ENCODE data around the gene RASA1.

Gene RASA1

GRCh38 chr5:87361536-87362213 is 94.0 kb downstream of the RASA1 start:
- peak; percentile 13 to 83 for DNase-seq

GRCh38 chr5:87367243-87367642 is 99.6 kb downstream of the RASA1 start:
- no peak for DNase-seq

GRCh38 chr5:87368601-87369000 is 100.9 kb downstream of the RASA1 start:
- no peak for DNase-seq

GRCh38 chr5:87369431-87369830 is 101.7 kb downstream of the RASA1 start:
- no peak for DNase-seq

GRCh38 chr5:87372705-87373104 is 105.0 kb downstream of the RASA1 start:
- no peak for DNase-seq

GRCh38 chr5:87382224-87382623 is 114.5 kb downstream of the RASA1 start:
- DNase-seq, result no peak

- no peak for DNase-seq
Observed at GRCh38 chr5:87383216-87383615, 115.5 kb downstream of the RASA1 start.

GRCh38 chr5:87385802-87386201 is 118.1 kb downstream of the RASA1 start:
- DNase-seq, result no peak

GRCh38 chr5:87388129-87388528 is 120.4 kb downstream of the RASA1 start:
- DNase-seq, result no peak

- DNase-seq, result no peak
Observed at GRCh38 chr5:87389296-87390034, 121.8 kb downstream of the RASA1 start.

- DNase-seq, result no peak
Observed at GRCh38 chr5:87390075-87390474, 122.4 kb downstream of the RASA1 start.

GRCh38 chr5:87390576-87391199 is 123.0 kb downstream of the RASA1 start:
- no peak for DNase-seq

- DNase-seq, result no peak
Observed at GRCh38 chr5:87392170-87392569, 124.5 kb downstream of the RASA1 start.

GRCh38 chr5:87392801-87393200 is 125.1 kb downstream of the RASA1 start:
- no peak for DNase-seq

GRCh38 chr5:87393331-87393730 is 125.6 kb downstream of the RASA1 start:
- no peak for DNase-seq

- DNase-seq, result peak; percentile 17 to 51
Observed at GRCh38 chr5:87394411-87395165, 126.9 kb downstream of the RASA1 start.

GRCh38 chr5:87398981-87399614 is 131.4 kb downstream of the RASA1 start:
- peak in 1 of 2 donors; percentile 7 for DNase-seq

- DNase-seq, result peak; percentile 29 to 80
Observed at GRCh38 chr5:87399720-87400119, 132.0 kb downstream of the RASA1 start.

- DNase-seq, result peak in 1 of 2 donors; percentile 48
Observed at GRCh38 chr5:87400305-87400899, 132.7 kb downstream of the RASA1 start.

- no peak for DNase-seq
Observed at GRCh38 chr5:87401626-87402025, 133.9 kb downstream of the RASA1 start.

GRCh38 chr5:87403409-87403808 is 135.7 kb downstream of the RASA1 start:
- no peak for DNase-seq

- DNase-seq, result no peak
Observed at GRCh38 chr5:87403899-87404298, 136.2 kb downstream of the RASA1 start.
